ENCODE results near the gene QKI.
"Not testable (repeated sequence)": the region's sequence is repeated elsewhere in the genome, so short reads cannot be mapped to it uniquely, and the experiment has no call there.

The QKI gene

DNA sequence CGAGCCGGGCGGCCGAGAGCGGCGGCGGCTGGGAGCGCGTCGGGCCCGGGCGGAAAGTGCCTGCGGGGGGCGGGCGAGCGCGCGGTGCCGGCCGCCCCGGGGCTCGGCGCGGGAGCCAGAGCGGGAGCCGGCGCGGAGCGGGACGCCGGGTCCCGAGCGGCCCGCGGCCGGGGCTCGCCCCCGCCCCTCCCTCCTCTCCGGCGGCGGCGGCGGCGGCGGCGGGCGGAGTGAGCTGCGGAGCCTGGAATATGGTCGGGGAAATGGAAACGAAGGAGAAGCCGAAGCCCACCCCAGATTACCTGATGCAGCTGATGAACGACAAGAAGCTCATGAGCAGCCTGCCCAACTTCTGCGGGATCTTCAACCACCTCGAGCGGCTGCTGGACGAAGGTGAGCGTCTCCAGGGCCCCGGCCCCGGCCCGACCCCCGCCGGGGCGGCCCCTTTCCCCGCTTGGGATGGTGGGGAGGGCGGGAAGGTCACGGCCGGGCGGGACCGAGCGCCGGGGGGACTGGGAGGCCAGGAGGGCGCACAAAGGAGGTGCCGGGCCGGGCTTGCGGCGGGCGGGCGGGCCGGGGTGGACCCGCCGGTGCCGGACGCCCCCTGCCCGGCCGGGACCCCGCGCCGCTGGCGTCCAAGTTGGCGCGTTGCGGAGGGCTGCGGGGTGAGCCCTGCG is 565 bp downstream of the QKI start:
- peak; percentile 45 for DNase-seq (ENCODE audit: low spot score)

DNA sequence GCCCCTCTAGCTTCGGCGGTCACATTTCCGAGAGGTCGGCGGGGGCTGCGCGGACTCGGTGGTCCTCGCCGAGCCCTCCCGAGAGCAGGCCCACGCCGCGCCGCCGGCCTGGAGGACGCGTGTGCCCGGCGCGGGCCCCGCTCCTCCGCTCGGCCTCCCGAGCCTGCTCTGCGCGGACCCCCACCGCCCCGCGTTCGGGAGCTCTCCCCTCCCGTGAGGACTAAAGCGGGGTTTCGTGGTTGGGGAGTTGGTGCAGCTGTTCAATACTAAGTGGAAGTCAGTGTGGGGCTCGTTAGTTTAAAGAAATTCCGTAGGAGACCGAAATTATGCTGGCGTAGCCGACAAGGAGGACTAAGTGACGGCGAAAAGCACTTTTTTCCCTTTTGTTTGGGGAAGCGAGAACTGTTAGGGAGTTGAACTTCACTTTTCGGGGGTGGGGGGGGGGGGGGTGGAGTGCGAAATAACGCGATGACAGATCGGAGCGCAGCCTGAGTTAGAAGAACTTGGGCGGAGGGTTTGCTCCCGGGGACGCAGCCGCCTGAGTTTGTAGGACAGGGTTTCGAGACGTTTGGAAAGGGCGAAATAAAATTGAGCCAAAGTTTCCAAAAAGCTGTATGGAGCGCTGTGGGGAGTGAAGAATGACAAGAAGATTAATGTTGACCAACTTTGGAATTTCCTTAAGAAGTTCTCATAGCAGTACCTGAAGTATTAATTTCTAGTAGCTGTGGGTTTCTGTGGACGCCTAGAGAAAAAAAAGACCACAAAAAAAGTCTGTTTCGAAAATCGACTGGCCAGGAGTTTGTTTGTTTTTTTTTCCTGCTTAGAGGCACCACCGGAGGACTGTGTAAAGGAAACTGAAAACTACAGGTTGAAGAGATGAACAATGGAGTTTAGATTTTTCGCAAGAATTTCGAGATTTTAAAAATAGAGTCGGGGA is 1.4 kb downstream of the QKI start:
- no peak for DNase-seq (ENCODE audit: low spot score)

- no peak for DNase-seq (ENCODE audit: low spot score)
Measured at GRCh38 chr6:163416557-163417253, 2.2 kb downstream of the QKI start.

GRCh38 chr6:163417595-163417994 is 3.1 kb downstream of the QKI start:
- DNase-seq (ENCODE audit: low spot score) = no peak

DNA sequence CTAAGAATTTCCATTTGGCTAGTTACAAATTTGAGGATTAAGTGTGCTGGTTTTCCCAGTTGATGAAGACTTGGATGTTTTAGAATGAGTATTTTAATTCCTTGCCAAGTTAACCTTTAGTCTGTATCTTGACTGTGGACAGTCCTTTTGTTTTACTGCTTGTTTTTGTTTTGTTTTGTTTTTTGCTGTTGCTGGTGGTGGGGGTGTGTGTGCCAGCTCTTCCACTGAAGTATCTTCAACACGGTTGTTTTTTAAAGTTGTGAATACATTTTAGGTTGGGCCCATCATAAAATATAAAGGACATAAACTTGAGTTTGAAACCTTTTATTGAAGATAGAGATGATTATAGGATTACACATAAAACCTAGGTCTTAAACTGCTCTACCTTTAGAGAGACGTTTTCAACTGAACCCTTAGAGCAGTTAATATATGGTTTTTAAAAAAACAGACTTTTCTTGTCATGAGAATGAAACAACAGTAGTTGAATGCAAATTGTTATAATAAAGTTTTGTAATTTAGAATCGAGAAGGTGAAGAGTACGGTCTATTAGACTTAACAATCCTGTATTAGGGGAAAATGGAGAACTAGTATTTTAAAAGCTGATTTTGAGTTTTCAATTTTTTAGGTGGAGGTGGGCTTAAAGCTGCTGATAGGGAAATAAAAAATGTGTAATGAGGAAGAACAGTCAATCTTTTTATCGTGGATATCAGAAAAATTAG is 4.0 kb downstream of the QKI start:
- no peak for DNase-seq (ENCODE audit: low spot score)

- DNase-seq (ENCODE audit: low spot score) = no peak
Measured at GRCh38 chr6:163419413-163420288, 5.1 kb downstream of the QKI start.

- no peak for DNase-seq (ENCODE audit: low spot score)
Measured at GRCh38 chr6:163420289-163420614, 5.7 kb downstream of the QKI start.

- DNase-seq (ENCODE audit: low spot score) = no peak
Measured at GRCh38 chr6:163422550-163422949, 8.0 kb downstream of the QKI start.

DNA sequence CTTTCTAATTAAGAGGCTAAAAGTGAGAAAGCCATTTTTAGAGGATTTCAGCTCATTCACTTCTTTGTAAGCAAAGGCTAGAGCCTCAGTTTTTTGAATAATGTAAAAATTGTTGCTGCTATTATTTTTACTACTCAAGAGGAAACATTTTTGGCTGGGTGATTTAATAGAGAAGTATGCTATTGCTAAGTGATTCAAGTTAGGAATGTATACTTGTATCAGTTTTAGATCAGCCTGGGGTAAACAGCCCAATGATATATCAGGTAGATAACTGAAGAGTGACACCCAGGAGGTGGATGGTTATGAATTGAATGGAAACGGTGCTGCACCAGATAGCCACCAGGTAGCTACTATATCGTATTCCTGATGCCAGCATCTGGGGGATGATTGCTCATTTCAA is 9.2 kb downstream of the QKI start:
- no peak for DNase-seq (ENCODE audit: low spot score)

DNA sequence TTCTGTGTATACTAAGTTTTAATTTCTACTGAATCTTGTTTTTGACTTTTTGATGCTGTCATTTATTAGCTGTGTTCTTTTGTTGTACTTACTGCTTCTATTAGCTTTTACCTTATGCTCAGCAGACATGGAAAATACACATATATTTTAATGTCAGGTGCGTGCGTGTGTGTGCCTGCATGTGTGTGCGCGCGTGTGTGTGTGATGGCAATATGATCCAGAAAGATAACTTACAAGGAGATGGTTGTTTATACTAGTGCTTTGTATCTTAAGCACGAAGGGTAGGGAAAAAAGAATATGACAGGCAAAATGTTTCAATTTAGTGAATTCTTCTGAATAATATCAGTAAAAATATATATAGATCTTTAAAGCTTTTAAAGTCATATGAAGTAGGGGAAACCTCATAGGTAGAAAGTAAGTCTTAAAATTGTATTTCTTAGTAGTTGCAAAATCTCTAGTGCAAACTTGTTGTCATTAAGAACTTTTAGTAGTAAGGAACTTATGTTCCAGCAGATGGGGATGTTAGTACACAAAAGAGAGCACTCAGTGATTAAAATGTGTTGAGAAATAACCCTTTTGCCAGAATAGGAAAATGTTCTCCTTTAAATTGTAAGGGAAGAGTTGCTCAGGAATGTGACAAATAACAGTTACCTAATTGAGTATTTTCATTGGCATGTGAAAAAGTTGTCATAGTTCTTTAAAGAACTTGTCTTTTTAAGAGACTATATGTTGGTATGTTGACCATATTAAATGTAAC is 13.2 kb downstream of the QKI start:
- DNase-seq (ENCODE audit: low spot score) = no peak

- DNase-seq (ENCODE audit: low spot score) = no peak
Measured at GRCh38 chr6:163428373-163428772, 13.9 kb downstream of the QKI start.

GRCh38 chr6:163429858-163430448 is 15.4 kb downstream of the QKI start:
- DNase-seq (ENCODE audit: low spot score) = no peak

DNA sequence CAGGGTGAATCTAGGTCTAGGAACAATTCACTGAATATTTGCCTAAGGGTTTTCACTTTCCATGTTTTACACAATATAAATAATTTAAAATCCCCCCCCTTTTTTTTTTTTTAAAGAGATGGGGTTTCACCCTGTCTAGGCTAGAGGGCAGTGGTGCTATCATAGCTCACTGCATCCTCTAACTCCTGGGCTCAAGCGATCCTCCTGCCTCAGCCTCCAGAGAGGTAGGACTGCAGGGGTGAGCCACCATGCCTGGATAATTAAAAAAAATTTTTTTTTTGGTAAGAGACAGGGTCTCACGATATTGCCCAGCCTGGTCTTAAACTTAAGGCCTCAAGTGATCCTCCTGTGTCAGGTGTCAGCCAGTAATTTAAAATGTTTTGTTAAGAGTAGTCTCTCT is 17.8 kb downstream of the QKI start:
- no peak for DNase-seq (ENCODE audit: low spot score)

DNA sequence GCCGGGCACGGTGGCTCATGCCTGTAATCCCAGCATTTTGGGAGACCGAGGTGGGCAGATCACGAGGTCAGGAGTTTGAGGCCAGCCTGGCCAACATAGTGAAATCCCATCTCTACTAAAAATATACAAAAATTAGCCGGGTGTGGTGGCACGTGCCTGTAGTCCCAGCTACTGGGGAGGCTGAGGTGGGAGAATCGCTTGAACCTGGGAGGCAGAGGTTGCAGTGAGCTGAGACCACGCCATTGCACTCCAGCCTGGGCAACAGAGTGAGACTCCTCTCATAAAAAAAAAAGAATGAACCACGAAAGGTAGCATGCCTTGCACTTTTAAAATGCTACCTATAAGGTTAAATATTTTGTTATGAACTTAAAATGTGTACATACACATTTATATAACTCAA is 19.0 kb downstream of the QKI start:
- DNase-seq (ENCODE audit: low spot score) = not testable (repeated sequence)

DNA sequence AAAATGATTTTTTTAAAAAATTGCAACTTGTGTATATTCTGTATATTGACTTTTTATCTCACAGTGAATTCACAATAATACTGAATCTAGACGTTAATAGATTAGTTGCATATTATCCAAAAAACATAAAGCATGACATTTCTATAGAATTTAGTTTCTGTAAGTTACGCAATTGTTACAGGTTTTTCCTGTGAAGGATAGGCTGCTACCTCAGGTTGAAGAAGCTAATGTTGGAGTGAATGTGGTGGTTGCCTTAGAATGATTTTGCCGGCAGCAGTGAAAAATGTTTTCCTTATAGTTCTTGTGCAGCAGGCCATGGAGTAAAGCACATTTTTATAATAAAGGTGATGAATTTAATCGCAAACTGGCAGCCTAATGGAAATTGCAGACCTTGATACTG is 20.5 kb downstream of the QKI start:
- DNase-seq (ENCODE audit: low spot score) = no peak

DNA sequence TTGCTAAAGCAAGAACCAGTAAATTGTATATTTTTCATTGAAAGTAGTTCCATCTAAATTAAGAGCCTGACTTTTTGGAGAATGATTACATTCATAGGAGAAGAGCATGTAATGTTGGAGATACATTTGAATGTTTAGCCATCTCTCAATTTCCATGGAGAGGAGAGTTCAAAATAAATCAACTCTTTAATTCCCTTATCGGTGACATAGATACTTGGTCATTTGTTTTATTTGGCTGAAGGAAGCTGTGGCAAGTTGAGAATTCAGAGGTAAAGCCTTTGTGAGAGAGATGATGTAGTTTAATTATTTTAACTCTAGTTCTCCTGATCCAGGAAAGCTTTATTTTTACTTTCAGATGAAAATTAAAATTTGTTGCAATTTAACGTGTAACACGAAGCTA is 22.3 kb downstream of the QKI start:
- DNase-seq (ENCODE audit: low spot score) = no peak

GRCh38 chr6:163437466-163437865 is 22.9 kb downstream of the QKI start:
- no peak for DNase-seq (ENCODE audit: low spot score)

DNA sequence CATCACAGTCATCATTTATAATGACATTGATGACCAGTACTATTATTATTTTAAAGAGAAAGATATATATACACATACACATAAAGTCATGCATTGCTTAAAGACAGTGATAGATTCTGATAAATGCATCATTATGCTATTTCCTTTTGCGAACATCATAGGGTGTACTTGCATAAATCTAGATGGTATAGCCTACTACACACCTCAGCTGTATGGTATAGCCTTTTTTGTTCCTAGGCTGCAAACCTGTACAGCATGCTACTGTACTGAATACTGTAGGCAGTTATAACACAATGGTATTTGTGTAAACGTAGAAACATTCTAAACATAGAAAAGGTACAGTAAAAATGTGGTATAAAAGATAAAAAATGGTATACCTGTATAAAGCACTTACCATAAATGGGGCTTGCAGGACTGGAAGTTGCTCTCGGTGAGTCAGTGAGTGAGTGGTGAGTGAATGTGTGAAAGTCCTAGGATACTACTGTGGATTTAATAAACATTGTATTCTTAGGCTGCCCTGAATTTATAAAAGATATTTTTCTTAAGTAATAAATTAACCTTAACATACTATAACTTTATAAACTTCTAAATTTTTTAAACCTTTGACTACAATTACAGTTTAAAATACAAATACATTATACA is 23.9 kb downstream of the QKI start:
- no peak for DNase-seq (ENCODE audit: low spot score)

DNA sequence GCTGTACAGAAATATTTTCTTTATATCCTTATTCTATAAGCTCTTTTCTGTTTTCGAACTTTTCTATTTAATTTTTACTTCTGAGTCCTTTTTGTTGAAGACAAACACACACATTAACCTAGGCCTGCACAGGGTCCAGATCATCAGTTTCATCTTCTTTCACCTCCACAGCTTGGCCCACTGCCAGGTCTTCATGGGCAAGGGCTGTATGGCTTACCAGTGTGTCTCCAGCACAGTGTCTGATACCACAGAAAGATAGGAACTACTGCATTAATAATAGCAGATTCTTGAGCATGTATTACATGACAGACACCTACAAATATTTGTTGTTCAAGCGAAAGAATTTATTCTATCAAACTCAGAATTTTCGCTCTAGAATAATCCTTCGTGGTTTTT is 24.4 kb downstream of the QKI start:
- no peak for DNase-seq (ENCODE audit: low spot score)

DNA sequence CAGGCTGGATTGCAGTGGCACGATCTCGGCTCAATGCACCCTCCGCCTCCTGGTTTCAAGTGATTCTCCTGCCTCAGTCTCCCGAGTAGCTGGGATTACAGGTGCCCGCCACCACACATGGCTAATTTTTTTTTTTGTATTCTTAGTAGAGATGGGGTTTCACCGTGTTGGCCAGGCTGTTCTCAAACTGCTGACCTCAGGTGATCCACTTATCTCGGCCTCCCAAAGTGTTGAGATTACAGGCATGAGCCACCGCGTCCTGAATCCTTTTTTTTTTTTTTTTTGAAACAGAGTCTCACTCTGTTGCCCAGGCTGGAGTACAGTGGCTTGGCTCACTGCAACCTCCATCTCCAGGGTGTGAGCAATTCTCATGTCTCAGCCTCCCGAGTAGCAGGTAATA is 24.9 kb downstream of the QKI start:
- not testable (repeated sequence) for DNase-seq (ENCODE audit: low spot score)
